ENCODE measurements around the gene SLC36A2. TPM values are rescaled to one million over a fixed set of nuclear protein-coding genes. Genes with fewer than 3 reads are reported as not detected.

SLC36A2 gene
- total RNA-seq, 1 donor from 2014 or later: 0.16 TPM

DNA sequence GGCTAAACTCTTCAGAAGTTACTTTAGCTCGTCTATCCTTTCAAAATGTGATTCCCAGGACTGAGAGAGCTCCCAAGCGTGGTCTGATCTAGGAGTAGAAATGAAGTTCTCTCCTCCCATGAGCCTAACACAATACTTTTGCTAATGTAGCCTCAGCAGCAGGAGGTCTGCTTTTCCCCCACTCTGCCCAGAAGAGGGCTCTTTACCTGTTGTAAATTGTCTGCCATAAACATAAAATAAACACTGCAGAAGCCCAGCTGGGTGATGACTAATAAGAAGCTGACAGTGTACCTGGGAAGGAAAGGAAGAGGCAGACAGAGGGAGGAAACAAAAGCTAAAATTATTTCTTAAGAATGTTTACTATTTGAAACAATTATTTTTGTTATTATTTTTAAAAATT is 59.2 kb downstream of the SLC36A2 start:
- no peak overlapping the region for H3K4me3 ChIP-seq
- no peak for TF ChIP-seq CTCF (IDR thresholded peaks at IDR 0.05; ENCODE audit: borderline replicate concordance)
- DNase-seq: no peak
- peaks cover 5% of the 10 kb centered on the region for H3K27me3 ChIP-seq (ENCODE audit: low read depth)
- intact Hi-C loops (cut with micrococcal nuclease): no loop called here
- H3K4me1 ChIP-seq: no peaks in the 10 kb centered on the region
- no peak overlapping the region for H3K27ac ChIP-seq (replicated peaks)
- no peaks in the 10 kb centered on the region for H3K36me3 ChIP-seq
- no peaks in the 10 kb centered on the region for H3K9me3 ChIP-seq (replicated peaks)

- no peaks in the 10 kb centered on the region for H3K36me3 ChIP-seq
- intact Hi-C loops (cut with micrococcal nuclease): no loop called here
- no peaks in the 10 kb centered on the region for H3K9me3 ChIP-seq (replicated peaks)
- H3K27me3 ChIP-seq (ENCODE audit: low read depth): peaks cover 5% of the 10 kb centered on the region
- TF ChIP-seq CTCF (IDR thresholded peaks at IDR 0.05; ENCODE audit: borderline replicate concordance): no peak
- no peak overlapping the region for H3K27ac ChIP-seq (replicated peaks)
- H3K4me3 ChIP-seq: no peak overlapping the region
- H3K4me1 ChIP-seq: no peaks in the 10 kb centered on the region
- no peak for DNase-seq
These were observed 61.1 kb downstream of the SLC36A2 start for GRCh38 chr5:151286246-151286645.

DNA sequence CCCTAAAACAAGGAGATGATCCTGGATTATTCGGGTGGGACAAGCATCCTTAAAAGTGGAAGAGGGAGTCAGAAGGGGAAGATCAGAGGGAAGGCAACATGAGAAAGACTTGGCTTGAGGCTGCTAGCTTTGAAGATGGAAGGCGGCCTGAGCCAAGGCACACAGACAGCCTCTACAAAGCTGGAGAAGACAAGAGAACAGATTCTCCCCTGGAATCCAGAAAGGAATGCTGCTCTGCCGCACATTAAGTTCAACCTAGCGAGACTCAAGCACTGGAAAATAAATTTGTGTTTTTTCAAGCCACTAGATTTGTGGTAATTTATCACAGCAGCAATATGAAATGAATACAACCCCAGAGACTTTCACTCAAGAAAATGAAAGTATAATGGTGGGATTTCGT is 61.7 kb downstream of the SLC36A2 start:
- no peak for DNase-seq
- no peak overlapping the region for H3K4me3 ChIP-seq
- H3K9me3 ChIP-seq (replicated peaks): no peaks in the 10 kb centered on the region
- no peak overlapping the region for H3K27ac ChIP-seq (replicated peaks)
- H3K4me1 ChIP-seq: no peaks in the 10 kb centered on the region
- intact Hi-C loops (cut with micrococcal nuclease): no loop called here
- H3K36me3 ChIP-seq: no peaks in the 10 kb centered on the region
- no peak for TF ChIP-seq CTCF (IDR thresholded peaks at IDR 0.05; ENCODE audit: borderline replicate concordance)
- peaks cover 5% of the 10 kb centered on the region for H3K27me3 ChIP-seq (ENCODE audit: low read depth)

DNA sequence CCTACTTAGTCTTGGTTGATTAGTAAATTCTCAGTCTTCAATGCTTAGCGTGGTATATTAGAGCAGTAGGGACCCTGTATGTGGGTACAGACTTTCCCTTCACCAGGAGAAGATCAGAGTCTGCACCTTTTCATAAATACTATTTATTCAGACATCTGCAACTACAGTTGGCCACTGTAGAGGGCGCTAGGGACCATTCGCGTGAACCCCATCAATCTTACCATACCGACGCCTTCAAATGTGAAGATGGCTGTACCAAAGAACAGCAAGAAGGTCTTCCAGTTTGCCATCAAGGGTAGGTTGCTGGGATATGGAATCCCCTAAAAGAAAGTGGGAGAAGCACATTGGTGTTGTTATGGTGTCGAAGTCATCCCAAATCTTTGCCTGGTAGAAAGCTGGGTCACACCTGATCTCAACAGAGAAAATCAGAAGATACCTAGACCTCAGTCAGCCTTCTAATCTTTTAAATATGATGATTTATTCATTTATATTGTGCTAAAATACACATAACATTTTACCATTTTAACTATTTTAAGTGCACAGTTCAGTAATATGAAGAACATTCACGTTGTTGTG is 62.9 kb downstream of the SLC36A2 start:
- no peaks in the 10 kb centered on the region for H3K4me1 ChIP-seq
- DNase-seq: no peak

GRCh38 chr5:151283120-151283825 is 64.1 kb downstream of the SLC36A2 start:
- H3K9me3 ChIP-seq (replicated peaks): no peaks in the 10 kb centered on the region
- no peaks in the 10 kb centered on the region for H3K36me3 ChIP-seq
- intact Hi-C loops (cut with micrococcal nuclease): no loop called here
- no peak overlapping the region for H3K27ac ChIP-seq (replicated peaks)
- peaks cover 5% of the 10 kb centered on the region for H3K27me3 ChIP-seq (ENCODE audit: low read depth)
- H3K4me1 ChIP-seq: no peaks in the 10 kb centered on the region
- H3K4me3 ChIP-seq: no peak overlapping the region
- no peak for DNase-seq
- no peak for TF ChIP-seq CTCF (IDR thresholded peaks at IDR 0.05; ENCODE audit: borderline replicate concordance)

More for the DNA sequence above, 62.9 kb downstream of the SLC36A2 start:
- Histone ChIP-seq H3K27me3 (ENCODE audit: low read depth) (peaks cover 5% of the 10 kb centered on the region), H3K36me3 (no peaks in the 10 kb centered on the region), H3K27ac (replicated peaks) (no peak overlapping the region), H3K9me3 (replicated peaks) (no peaks in the 10 kb centered on the region), H3K4me3 (no peak overlapping the region)
- no peak for TF ChIP-seq CTCF (IDR thresholded peaks at IDR 0.05; ENCODE audit: borderline replicate concordance)
- intact Hi-C loops (cut with micrococcal nuclease): no loop called here

All from left ventricle myocardium inferior (tissue), 1 donor.